SH-SY5Y (cell line): ENCODE data around the gene FGF12.

Experiments used
- GATA2 ChIP-seq: IDR thresholded peaks from 2 replicates; pipeline ENCODE4 v1.6.1; 2011; ENCODE audit warnings: mild to moderate bottlenecking, low read depth, low read length
- GATA3 ChIP-seq: IDR thresholded peaks from 2 replicates; pipeline ENCODE4 v1.6.1; 2011; ENCODE audit warnings: low read depth, mild to moderate bottlenecking, low read length, moderate library complexity

DNA sequence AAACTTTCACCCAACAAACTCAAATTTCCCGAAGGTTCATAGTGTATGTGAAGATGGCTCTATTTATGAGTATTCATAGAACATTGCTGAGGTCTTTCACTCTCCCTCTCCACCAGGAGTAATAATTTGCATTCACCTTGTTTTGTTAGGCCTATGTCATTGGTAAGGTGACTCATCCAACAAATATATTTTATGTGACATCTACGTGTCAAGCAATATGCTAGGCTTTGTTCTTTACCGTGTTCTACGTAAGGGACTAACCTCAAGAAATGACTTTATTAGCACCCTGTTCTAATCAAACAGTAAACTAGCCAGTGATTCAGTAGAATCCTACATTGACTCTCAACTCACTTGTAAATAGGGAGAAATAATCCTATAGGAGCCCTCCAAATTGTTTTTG is 334.4 kb downstream of the FGF12 start:
- TF ChIP-seq GATA2 (no peak), GATA3 (no peak)
